HCT116 (cell line): ENCODE measurements around the gene IFT122. TPM values are rescaled to one million over a fixed set of nuclear protein-coding genes. Genes with fewer than 3 reads are reported as not detected.

Experiments used
- ATAC-seq: fragments of 200-7000 bp; cut with Tn5 transposase; 2 replicates; pipeline ENCODE4 v1.9.1; 2020; ENCODE audit warnings: mild to moderate bottlenecking, moderate library complexity
- BruUV-seq: library from RNA; stranded (reverse); fragments of 400-500 nt; replicated peaks from 2 replicates; lab custom pipeline; 2021; lab: Mats Ljungman, UMichigan
- CTCF ChIA-PET: fragments of 300-600 bp; sonication (Branson Sonifier 250); formaldehyde crosslinking; loops from one replicate; lab custom pipeline; 2021; ENCODE audit warnings: antibody characterized with exemption; lab: Charles Lee
- POLR2A ChIA-PET: fragments of 300-600, 350-600 bp; sonication (Branson Sonifier 250); formaldehyde crosslinking; loops from one replicate; lab custom pipeline; 2021; ENCODE audit warnings: antibody characterized with exemption; lab: Charles Lee
- RAD21 ChIA-PET, 2 experiments: fragments of 300-600 bp; sonication (Branson Sonifier 250); formaldehyde crosslinking; loops; one replicate each; lab custom pipeline; 2023; ENCODE audit warnings: low total read pairs in 2 of 2; ENCODE audit not compliant: uncharacterized antibody in 2 of 2, unreplicated experiment in 2 of 2, low non-redundant PET in 1 of 2; lab: Charles Lee
- DNase-seq: peaks from one replicate; pipeline ENCODE4 v3.0.0-alpha.2; 2010; ENCODE audit warnings: low read depth, low spot score
- H2AFZ ChIP-seq: fragments of 200-600 bp; shearing (Covaris generic), sonication (generic); 2 replicates; pipeline ENCODE4 v1.6.1; 2017; ENCODE audit warnings: low read depth, mixed run types, mixed read lengths, antibody characterized with exemption, low read length; ENCODE audit not compliant: poor library complexity, severe bottlenecking
- H3K27ac ChIP-seq: 2 replicates; pipeline ENCODE4 v1.5.1; 2012; ENCODE audit warnings: low read depth, low read length
- H3K27me3 ChIP-seq: fragments of 200-600 bp; sonication (generic); 2 replicates; pipeline ENCODE4 v1.6.1; 2016; ENCODE audit warnings: mixed run types, low read length, mixed read lengths; ENCODE audit not compliant: insufficient read depth
- H3K36me3 ChIP-seq, 2 experiments: fragments of 200-500 bp in 1 of 2; fragments of 200-600 bp in 1 of 2; sonication (Bioruptor generic) in 1 of 2; sonication (generic) in 1 of 2; 2 replicates each; pipeline versions ENCODE4 v1.5.1 to v1.6.1; 2014 to 2016; ENCODE audit warnings: low read length in 2 of 2, inconsistent platforms in 1 of 2, mixed read lengths in 1 of 2, mixed run types in 1 of 2; ENCODE audit not compliant: insufficient read depth in 2 of 2, control insufficient read depth in 1 of 2
- H3K4me1 ChIP-seq, 2 experiments: fragments of 200-600 bp in 1 of 2; sonication (generic) in 1 of 2; 2 replicates each; pipeline versions ENCODE4 v1.5.1 to v1.6.1; 2012 to 2017; ENCODE audit warnings: low read length in 2 of 2, inconsistent platforms in 1 of 2, mild to moderate bottlenecking in 1 of 2, mixed read lengths in 1 of 2, mixed run types in 1 of 2, moderate library complexity in 1 of 2; ENCODE audit not compliant: insufficient read depth in 2 of 2, control insufficient read depth in 1 of 2
- H3K4me2 ChIP-seq: fragments of 200-600 bp; sonication (generic); 2 replicates; pipeline ENCODE4 v1.6.1; 2017; ENCODE audit warnings: mixed run types, low read length, mixed read lengths
- H3K4me3 ChIP-seq, 2 experiments: fragments of 200-600 bp in 1 of 2; sonication (generic) in 1 of 2; replicated peaks in 1 of 2; 2 replicates each; pipeline ENCODE4 v1.5.1; 2011 to 2016; ENCODE audit warnings: low read length in 2 of 2, control low read depth in 1 of 2, low read depth in 1 of 2, mild to moderate bottlenecking in 1 of 2, mixed read lengths in 1 of 2, mixed run types in 1 of 2
- H3K79me2 ChIP-seq: fragments of 200-600 bp; sonication (generic); 2 replicates; pipeline ENCODE4 v1.6.1; 2017; ENCODE audit warnings: mild to moderate bottlenecking, mixed run types, low read length, moderate library complexity, mixed read lengths; ENCODE audit not compliant: insufficient read depth
- H3K9ac ChIP-seq: fragments of 200-600 bp; sonication (generic); 2 replicates; pipeline ENCODE4 v1.6.1; 2016; ENCODE audit warnings: low read length, mixed read lengths
- H3K9me2 ChIP-seq: fragments of 200-600 bp; sonication (generic), shearing (Covaris generic); 2 replicates; pipeline ENCODE4 v1.6.1; 2017; ENCODE audit warnings: mixed run types, mild to moderate bottlenecking, moderate library complexity; ENCODE audit not compliant: insufficient read depth
- H3K9me3 ChIP-seq, 2 experiments: fragments of 200-500 bp in 1 of 2; fragments of 200-600 bp in 1 of 2; sonication (Bioruptor generic) in 1 of 2; sonication (generic) in 1 of 2; 2 replicates each; pipeline ENCODE4 v1.6.1; 2014 to 2017; ENCODE audit warnings: low read length in 2 of 2, mixed read lengths in 2 of 2, inconsistent platforms in 1 of 2, low read depth in 1 of 2, mild to moderate bottlenecking in 1 of 2, mixed run types in 1 of 2, moderate library complexity in 1 of 2; ENCODE audit not compliant: control insufficient read depth in 1 of 2, insufficient read depth in 1 of 2
- H4K20me1 ChIP-seq: fragments of 200-600 bp; sonication (generic), shearing (Covaris generic); 2 replicates; pipeline ENCODE4 v1.6.1; 2017; ENCODE audit warnings: mixed run types, mild to moderate bottlenecking, moderate library complexity; ENCODE audit not compliant: insufficient read depth
- CEBPB ChIP-seq: IDR thresholded peaks from 2 replicates; pipeline ENCODE4 v1.6.1; 2012; ENCODE audit warnings: low read depth
- EGR1 ChIP-seq: IDR thresholded peaks from 2 replicates; pipeline ENCODE4 v1.6.1; 2012; ENCODE audit warnings: low read depth
- ELF1 ChIP-seq: IDR thresholded peaks from 2 replicates; pipeline ENCODE4 v1.6.1; 2012; ENCODE audit warnings: low read depth, borderline replicate concordance
- EZH2 ChIP-seq: fragments of 200-600 bp; sonication (generic); IDR thresholded peaks from 2 replicates; pipeline ENCODE4 v1.6.1; 2017; ENCODE audit warnings: antibody characterized with exemption, mixed run types
- EZH2phosphoT487 ChIP-seq: fragments of 200-600 bp; IDR thresholded peaks from 2 replicates; pipeline ENCODE4 v1.6.1; 2018; ENCODE audit warnings: antibody characterized with exemption, borderline replicate concordance
- FOSL1 ChIP-seq: IDR thresholded peaks from 2 replicates; pipeline ENCODE4 v1.6.1; 2012; ENCODE audit warnings: low read depth
- POLR2A ChIP-seq: IDR thresholded peaks from 2 replicates; pipeline ENCODE4 v1.7.0; 2011; ENCODE audit warnings: borderline replicate concordance; ENCODE audit not compliant: insufficient read depth, insufficient read length; ENCODE audit errors: extremely low read depth
- POLR2AphosphoS5 ChIP-seq: IDR thresholded peaks from 2 replicates; pipeline ENCODE4 v1.6.1; 2011; ENCODE audit warnings: mild to moderate bottlenecking, low read depth, low read length, moderate library complexity
- RAD21 ChIP-seq: IDR thresholded peaks from 2 replicates; pipeline ENCODE4 v1.6.1; 2012; ENCODE audit warnings: low read depth, mild to moderate bottlenecking
- REST ChIP-seq: IDR thresholded peaks from 2 replicates; pipeline ENCODE4 v1.6.1; 2012; ENCODE audit warnings: low read depth
- SIN3A ChIP-seq: IDR thresholded peaks from 2 replicates; pipeline ENCODE4 v1.6.1; 2012; ENCODE audit warnings: low read depth
- SP1 ChIP-seq: IDR thresholded peaks from 2 replicates; pipeline ENCODE4 v1.6.1; 2012; ENCODE audit warnings: low read depth
- TCF7L2 ChIP-seq: IDR thresholded peaks from 2 replicates; pipeline ENCODE4 v1.7.0; 2011; ENCODE audit warnings: borderline replicate concordance, inconsistent platforms; ENCODE audit not compliant: insufficient read depth, insufficient read length; ENCODE audit errors: extremely low read depth
- YY1 ChIP-seq: IDR thresholded peaks from 2 replicates; pipeline ENCODE4 v1.6.1; 2011; ENCODE audit warnings: low read length, low read depth, moderate library complexity, mild to moderate bottlenecking; ENCODE audit not compliant: insufficient replicate concordance; ENCODE audit errors: extremely low read depth
- ZNF274 ChIP-seq: fragments of 200-500 bp; sonication (Bioruptor generic); IDR thresholded peaks from 2 replicates; pipeline ENCODE4 v1.6.1; 2014; ENCODE audit warnings: mild to moderate bottlenecking, low read depth, low read length, inconsistent platforms
- intact Hi-C: fragments of 100-400 bp; cut with micrococcal nuclease; formaldehyde crosslinking; loops from 2 replicates; pipeline ENCODE4 v1.10.0; 2022
- total RNA-seq: library from RNA; stranded (reverse); gene quantifications from one replicate; pipeline ENCODE4 v1.2.1, GENCODE V29; 2021; ENCODE audit not compliant: unreplicated experiment
- TF ChIP-seq, protein P1 (sequence below): IDR thresholded peaks from 2 replicates; pipeline ENCODE4 v1.6.1; 2011; ENCODE audit warnings: mild to moderate bottlenecking, low read length, moderate library complexity; ENCODE audit not compliant: insufficient replicate concordance; ENCODE audit errors: extremely low read depth
- TF ChIP-seq, protein P2 (sequence below), 3 experiments: fragments of 200-600 bp in 1 of 3; sonication (generic) in 1 of 3; IDR thresholded peaks in 2 of 3; conservative IDR thresholded peaks in 1 of 3; 2 replicates each; pipeline ENCODE4 v1.5.1; 2012 to 2017; ENCODE audit warnings: low read depth in 2 of 3, low read length in 2 of 3, antibody characterized with exemption in 1 of 3, borderline replicate concordance in 1 of 3, control low read depth in 1 of 3, mild to moderate bottlenecking in 1 of 3, mixed read lengths in 1 of 3, mixed run types in 1 of 3, moderate library complexity in 1 of 3; ENCODE audit not compliant: insufficient read depth in 1 of 3
- TF ChIP-seq, protein P3 (sequence below): IDR thresholded peaks from 2 replicates; pipeline ENCODE4 v1.6.1; 2012

Gene IFT122
- total RNA-seq, 1 experiment from 2014 or later = 21.4 TPM

- no peak overlapping the region for H3K4me3 ChIP-seq
- no peak overlapping the region for H2AFZ ChIP-seq
- H3K79me2 ChIP-seq = no peaks in the 10 kb centered on the region
- ATAC-seq (no peak), DNase-seq (no peak)
- CTCF ChIA-PET = no interaction called here
- POLR2A ChIA-PET = no interaction called here
- no peaks in the 10 kb centered on the region; a peak in 1 of 4 replicates for H3K36me3 ChIP-seq
- no peaks in the 10 kb centered on the region for H4K20me1 ChIP-seq
- no peaks in the 10 kb centered on the region for H3K9me3 ChIP-seq
- H3K9me2 ChIP-seq = no peaks in the 10 kb centered on the region
- intact Hi-C loops = no loop called here
- no peaks in the 10 kb centered on the region for H3K4me1 ChIP-seq
- RAD21 ChIA-PET = no interaction called here
- no peak overlapping the region for H3K9ac ChIP-seq
- H3K27ac ChIP-seq = no peak overlapping the region
- TF ChIP-seq CEBPB (no peak), REST (no peak), SP1 (no peak), EZH2 (no peak), RAD21 (no peak), TCF7L2 (no peak), YY1 (no peak), POLR2A (no peak), ZNF274 (no peak), EGR1 (no peak), FOSL1 (no peak), ELF1 (no peak), POLR2AphosphoS5 (no peak), EZH2phosphoT487 (no peak), SIN3A (no peak)
- TF ChIP-seq, protein P1, sequence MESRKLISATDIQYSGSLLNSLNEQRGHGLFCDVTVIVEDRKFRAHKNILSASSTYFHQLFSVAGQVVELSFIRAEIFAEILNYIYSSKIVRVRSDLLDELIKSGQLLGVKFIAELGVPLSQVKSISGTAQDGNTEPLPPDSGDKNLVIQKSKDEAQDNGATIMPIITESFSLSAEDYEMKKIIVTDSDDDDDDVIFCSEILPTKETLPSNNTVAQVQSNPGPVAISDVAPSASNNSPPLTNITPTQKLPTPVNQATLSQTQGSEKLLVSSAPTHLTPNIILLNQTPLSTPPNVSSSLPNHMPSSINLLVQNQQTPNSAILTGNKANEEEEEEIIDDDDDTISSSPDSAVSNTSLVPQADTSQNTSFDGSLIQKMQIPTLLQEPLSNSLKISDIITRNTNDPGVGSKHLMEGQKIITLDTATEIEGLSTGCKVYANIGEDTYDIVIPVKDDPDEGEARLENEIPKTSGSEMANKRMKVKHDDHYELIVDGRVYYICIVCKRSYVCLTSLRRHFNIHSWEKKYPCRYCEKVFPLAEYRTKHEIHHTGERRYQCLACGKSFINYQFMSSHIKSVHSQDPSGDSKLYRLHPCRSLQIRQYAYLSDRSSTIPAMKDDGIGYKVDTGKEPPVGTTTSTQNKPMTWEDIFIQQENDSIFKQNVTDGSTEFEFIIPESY = no peak
- TF ChIP-seq, protein P2, sequence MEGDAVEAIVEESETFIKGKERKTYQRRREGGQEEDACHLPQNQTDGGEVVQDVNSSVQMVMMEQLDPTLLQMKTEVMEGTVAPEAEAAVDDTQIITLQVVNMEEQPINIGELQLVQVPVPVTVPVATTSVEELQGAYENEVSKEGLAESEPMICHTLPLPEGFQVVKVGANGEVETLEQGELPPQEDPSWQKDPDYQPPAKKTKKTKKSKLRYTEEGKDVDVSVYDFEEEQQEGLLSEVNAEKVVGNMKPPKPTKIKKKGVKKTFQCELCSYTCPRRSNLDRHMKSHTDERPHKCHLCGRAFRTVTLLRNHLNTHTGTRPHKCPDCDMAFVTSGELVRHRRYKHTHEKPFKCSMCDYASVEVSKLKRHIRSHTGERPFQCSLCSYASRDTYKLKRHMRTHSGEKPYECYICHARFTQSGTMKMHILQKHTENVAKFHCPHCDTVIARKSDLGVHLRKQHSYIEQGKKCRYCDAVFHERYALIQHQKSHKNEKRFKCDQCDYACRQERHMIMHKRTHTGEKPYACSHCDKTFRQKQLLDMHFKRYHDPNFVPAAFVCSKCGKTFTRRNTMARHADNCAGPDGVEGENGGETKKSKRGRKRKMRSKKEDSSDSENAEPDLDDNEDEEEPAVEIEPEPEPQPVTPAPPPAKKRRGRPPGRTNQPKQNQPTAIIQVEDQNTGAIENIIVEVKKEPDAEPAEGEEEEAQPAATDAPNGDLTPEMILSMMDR (IDR thresholded peaks at IDR 0.05 in 2 of 3, conservative IDR thresholded peaks at IDR 0.05 in 1 of 3; ENCODE audit: borderline replicate concordance in 1 of 3, insufficient read depth in 1 of 3, low read depth in 2 of 3, low read length in 2 of 3) = no peak
- TF ChIP-seq, protein P3, sequence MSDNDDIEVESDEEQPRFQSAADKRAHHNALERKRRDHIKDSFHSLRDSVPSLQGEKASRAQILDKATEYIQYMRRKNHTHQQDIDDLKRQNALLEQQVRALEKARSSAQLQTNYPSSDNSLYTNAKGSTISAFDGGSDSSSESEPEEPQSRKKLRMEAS = no peak
- BruUV-seq = no TSS peak
- H3K27me3 ChIP-seq = no peaks in the 10 kb centered on the region
- H3K4me2 ChIP-seq = no peak overlapping the region
These were observed 118.2 kb downstream of the IFT122 start for GRCh38 chr3:129558081-129558771.
